Stimulated activated CD8-positive, alpha-beta memory T cell treated with anti-CD3 and anti-CD28 coated beads, Interleukin-15, amount 100 ng/mL, for 1 hour (primary cell): Measurements from ENCODE around the gene PRKG1.

ENCODE experiments used
- DNase-seq: peaks from one replicate; pipeline ENCODE4 v3.0.0-alpha.2; 2020; ENCODE audit warnings: low read depth

Gene PRKG1

DNA sequence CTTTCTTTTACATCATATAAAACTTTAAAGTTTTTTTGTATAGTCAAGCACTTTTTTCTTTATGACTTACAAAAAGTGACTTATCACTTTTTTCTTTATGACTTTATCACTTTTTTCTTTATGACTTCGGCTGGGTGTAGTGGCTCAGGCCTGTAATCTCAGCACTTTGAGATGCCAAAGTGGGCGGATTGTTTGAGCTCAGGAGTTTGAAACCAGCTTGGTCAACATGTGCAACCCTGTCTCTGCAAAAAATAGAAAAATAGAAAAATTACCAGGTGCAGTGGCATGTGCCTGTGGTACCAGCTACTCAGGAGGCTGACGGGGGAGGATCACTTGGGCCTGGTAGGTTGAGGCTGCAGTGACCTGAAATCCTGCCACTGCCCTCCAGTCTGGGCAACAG, 733.9 kb downstream of the PRKG1 start:
- no peak for DNase-seq

DNA sequence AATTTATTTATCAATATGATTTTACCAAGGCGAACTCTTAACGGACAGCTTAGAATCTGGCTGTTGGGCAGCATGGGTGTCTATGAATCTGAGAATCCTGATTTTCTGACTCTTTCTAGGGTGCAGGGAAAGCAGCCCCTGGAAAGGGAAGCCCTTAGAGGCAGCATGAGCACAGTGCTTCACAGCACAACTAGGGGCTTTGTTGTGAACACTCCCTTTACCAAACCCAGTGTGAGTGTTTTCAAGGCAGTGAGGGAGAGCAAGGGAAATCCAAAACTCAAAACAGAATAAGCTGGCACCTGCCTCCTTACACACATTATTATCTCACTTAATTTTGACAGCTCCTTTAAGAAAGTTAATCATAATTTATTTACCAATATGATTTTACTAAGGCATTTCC, 741.4 kb downstream of the PRKG1 start:
- DNase-seq: no peak

DNA sequence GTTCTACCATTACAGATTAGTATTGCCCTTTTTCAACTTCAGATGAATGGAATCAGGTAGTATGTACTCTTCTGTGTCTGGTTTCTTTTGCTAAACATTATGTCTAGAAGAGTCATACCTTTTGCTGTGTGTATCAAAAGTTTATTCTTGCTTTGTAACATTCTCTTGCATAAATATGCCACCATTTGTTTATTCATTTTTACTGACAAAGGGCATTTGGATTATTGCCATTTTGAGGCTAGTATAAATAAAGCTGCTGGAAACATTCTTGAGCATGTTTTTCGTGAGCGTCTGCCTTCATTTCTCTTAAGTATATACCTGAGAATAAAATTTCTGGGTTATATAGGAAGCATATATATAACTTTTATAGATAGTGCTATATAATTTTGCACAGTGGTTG, 746.8 kb downstream of the PRKG1 start:
- no peak for DNase-seq

DNA sequence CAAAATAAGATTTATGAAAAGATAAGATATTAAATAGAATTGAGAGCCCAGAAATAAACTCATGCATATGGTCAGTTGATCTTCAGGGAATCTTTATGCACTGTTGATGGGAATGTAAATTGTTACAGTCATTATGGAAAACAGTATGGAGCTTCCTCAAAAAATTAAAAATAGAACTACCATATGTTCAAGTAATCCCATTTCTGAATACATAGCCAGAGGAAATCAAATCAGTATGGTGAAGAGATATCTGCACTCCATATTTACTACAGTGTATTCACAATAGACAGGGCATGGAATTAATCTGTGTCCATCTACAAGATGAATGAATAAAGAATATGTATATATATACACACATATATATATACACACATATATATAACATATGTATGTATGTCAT, 747.5 kb downstream of the PRKG1 start:
- no peak for DNase-seq

DNA sequence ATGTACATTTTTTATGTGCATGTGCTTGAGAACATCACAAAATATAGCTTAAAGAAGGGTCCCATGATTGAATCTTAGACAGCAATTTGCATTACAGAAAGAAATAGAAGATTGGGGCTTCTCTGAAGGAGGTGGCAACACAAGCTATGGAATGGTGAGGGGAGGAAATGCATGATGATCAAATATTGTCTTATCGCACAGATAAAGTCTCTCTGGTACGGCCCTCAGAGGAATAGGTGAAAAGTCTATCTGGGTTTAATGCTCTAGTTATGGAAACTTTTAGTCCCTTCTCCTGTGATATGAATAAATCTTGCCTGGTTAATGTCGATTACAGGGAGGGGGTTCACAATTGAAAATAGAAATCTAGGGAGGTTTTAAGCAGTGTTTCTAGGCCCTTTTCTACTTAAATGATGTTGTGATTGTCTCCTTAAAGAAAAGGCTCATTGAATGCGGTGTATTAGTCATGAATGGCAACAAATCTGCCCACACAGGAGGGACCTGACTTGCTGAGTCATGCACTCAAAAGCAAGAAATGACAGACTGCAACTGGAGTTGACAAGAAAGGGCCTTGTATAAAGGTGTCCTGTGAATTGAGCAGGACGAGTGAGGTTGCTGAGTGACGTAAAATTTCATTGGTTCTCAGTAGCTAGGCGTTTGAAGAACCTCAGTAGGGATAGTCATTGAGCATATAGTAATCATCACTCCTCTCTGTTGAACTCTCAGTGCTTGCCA, 758.5 kb downstream of the PRKG1 start:
- DNase-seq: no peak

DNA sequence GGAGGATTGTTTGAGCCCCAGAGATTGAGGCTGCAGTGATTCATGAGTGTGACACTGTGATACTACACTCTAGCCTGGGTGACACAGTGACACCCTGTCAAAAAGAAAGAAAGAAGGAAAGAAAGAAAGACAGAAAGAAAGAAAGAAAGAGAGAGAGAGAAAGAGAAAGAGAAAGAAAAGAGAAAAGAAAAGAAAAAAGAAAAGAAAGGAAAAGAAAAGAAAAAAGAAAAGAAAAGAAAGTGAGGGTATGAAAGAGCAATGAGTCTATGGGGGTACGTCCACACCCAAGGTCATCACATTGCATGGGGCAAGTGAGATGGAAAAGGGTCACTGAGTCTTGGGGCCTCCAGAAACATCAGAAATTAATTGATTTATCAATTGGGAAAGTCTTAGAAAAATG, 760.3 kb downstream of the PRKG1 start:
- DNase-seq: no peak

DNA sequence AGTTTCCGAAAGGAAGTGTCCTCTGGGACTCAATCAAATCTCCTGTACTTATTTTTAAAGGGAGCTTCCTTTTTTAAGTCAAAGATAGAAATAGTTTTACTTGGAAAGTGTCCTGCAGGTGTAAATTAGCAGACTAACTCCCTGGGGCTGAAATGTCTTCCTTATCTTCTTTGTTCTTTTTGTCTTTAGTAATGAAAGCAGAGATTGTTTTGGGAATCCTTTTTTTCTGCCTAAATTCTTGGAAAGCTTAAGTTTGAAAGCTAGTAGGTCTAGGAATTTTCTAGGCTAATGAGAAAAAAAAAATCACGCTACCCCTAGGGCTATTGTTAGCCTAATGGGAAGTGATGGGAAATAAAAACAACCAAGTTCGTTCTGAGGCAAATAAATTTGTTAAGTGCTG, 764.2 kb downstream of the PRKG1 start:
- no peak for DNase-seq

DNA sequence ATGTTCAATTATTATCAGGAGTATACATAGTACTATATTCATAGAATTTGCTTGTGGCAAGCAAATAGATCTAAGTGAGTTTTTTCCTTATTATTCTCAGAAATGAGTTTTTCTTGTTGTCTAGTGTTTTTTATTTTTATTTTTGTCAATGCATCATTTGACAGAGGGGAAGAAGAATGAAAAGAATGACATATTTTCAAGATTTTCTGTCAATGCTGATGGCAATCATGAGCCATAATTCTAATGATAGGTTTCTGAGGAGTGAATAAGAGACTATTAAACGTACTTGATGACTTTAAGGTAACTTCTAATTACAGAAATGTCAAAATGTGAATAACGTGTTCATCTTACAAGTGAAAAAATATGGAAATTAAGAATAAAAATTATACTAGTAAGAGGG, 769.7 kb downstream of the PRKG1 start:
- no peak for DNase-seq

DNA sequence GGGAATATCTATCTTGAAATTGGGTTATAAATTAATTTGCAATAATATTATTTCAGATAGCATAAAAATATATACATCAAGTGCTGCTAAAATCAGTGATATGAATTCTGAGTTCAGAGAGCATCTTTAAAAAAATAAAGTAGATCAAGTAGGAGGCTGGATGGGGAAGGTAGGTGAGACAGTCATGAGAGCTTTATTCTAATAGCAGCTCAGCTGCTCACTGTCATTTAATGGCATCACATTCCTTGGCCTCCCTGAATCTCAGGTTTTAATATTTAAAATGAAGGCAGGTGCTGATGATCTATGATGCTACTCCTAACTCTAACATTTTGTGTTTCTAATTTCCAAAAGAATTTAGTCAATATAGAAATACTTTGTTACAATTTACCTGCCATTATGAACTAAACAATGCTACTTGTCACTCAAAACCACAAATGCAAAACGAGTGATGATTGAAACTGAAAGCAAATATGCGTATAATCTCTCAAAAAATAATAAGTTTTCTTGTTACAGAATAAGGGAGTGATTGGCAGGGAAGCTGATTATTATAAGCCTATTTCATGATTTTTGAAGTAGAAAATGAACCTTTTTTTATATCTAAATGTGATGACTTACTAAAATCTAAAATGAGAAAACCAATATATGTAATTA, 772.7 kb downstream of the PRKG1 start:
- DNase-seq: no peak

DNA sequence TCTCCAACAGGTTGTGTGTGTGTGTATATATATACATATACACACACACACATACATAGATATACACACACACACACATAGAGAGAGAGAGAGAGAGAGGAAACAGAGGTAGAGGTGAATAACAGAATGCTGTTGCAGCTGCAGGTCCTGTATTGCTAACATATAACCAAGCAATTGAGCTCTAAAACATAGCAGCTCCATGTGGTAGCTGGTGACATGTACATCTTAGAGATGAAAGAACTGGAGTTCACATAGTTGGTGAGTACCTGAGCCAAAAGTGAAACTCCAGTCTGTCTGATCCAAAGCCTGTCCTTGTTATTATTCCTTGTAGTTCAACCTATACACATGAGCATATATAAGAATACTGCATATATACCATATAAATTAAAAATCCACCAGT, 778.0 kb downstream of the PRKG1 start:
- no peak for DNase-seq

DNA sequence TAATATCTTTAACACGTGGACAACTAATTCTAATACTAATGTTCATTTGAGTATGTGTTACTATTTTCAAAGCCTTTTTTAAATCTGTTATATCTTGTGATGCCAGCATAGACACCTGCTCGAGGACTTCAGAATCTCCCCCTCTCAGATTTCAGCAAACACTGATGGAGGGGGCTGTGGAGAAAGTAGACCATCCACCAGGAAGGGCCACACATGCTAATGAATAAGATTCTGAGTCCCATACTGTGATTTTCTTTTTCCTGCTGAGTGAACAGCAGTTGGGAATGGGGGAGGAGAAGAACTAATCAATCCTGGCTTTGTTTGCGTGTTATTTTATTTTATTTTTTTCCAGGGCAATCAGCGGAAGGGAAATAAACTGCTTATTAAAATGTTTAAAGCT, 783.0 kb downstream of the PRKG1 start:
- DNase-seq: no peak

DNA sequence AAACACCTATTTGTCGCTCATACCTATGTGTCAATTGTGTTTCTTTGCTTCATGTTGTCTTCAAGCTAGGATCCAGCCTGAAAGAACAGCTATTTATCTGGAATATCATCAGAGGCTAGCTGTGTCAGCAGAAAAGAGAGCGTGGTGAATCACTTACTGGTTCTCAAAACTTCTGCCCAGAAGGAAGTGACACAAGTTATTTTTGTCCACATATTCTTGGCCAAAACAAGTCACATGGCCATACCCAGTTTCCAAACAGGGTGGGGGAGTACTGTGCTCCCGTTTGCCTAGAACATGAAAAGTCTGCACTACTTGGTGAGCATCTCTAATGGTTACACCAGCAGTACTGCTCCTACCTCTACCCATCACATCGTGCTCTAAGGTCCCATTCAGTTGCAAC, 786.0 kb downstream of the PRKG1 start:
- DNase-seq: no peak

DNA sequence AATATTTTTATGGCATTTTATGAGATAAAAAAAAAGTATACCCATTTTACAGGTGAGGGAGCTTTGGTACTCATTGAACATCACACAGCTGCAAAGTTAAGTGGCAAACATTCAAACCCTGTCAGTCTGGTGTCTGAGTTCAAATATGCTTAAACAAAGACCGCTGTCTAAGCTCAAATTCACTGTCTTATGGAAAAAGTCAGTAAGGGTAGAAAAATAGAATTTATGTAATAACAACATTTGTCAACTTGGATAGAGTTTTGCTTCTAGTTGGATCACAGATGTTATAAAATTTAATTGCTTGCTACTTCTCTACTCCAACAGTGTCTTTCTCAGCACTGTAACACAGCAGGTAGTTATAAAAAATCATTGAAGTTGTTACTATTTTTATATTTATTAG, 786.8 kb downstream of the PRKG1 start:
- DNase-seq: no peak

DNA sequence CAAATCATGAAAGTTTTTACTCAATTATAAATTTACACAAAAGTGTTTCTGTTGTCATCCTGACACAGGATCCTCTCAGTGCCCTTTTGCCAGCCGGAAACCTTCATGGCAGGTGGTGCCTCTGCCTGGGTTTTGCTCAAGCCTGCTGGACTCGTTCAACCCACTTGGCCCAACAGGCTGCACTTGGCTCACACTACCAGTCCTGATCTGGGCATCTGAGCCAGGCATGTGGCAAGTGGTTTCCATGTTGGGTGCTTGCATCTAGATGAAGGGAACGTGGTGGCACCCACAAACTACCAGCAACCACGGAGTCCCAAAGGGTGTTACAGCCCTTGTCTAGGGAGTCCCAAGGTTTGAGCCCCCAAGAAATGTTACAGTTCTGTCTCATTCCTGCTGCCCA, 787.4 kb downstream of the PRKG1 start:
- DNase-seq: no peak

DNA sequence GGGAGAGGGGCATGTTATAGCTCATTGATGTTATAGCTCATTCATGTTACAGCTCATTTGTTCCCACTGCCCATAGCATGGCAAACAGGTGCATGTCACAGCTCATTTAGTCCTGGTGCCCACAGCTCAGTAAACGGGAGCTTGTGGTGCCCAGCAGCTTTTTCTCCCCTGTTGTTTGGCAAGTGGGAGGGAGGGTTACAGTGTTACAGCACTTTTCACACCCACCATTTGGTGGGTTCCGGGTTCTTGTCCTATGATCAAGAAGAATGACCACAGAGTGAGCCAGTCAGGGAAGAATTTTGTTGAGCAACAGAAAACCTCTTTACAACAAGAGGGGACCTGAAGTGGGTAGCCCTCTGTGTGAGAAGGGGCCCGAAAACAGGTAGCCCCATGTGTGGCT, 787.9 kb downstream of the PRKG1 start:
- DNase-seq: no peak

DNA sequence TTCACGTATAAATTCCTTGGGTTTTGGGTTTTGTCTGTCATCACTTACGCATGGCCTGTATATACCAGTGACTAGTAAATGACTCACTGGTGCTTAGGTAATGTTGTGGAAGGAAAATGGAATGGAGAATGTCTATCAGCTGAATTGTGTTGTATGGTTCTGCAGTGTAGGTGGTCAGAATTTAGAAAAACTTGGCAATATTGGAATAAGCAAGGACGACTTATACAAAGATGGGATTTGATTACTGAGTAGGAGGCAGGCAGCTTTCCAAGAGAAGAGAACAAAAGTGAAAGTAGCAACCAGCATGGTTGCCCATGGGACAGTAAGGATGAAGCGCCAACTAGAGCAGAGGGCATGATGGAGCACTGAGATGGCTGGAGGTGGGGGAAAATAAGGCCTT, 793.7 kb downstream of the PRKG1 start:
- no peak for DNase-seq

DNA sequence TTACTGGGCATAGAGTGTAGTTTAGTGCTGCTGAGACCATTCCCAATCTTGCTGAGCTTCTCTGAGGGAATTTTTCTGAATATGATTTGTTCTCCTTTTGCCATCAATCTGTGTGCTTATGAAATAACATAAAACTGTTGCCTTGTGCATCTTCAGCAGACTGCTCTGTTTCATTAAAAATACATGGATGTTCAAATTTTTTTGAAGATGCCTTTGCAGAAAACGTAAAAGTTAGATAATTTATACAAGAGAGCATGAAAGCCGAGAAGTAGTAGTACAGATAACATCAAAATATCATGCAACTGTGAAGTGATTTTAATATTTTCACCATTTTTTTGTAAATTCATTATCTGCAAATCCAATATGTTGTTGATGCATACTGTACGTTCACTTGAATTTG, 799.8 kb downstream of the PRKG1 start:
- DNase-seq: no peak

DNA sequence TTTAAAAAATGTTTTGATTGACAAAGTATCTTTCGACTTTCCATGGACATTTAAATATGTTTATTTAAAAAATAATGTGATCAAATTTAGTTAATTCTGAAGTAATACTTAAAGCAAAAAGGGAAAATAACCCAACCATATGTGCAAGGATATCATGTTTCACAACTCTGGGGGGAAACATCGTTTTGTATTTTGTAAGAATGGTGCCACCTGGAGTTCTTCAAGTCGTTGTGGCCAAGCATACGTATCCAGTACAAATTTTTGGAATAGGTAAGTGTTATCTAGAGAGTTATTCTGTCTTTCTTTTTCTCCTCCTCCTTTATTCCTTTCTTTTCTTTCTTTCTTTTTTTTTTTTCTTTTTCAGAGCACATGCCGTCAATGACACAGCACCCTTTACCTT, 801.3 kb downstream of the PRKG1 start:
- DNase-seq: no peak

DNA sequence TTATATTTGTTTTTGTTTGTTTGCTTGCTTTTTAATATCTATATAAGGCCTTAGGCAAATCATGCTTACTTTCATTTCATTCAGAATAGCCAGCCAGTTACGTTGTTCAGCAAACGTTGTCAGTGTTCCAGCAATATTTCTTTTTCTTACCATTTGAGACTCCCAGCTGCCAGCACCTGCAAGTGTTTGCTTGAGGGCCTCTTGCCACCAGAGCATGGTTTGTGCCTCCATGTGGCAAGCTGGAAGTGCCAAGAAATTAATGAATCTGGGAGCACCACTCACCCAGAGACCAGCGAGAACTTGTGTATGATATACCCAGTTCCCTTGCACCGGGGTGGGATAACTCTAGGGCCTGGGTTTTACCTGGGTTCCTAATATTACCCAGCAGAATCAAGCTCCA, 802.2 kb downstream of the PRKG1 start:
- no peak for DNase-seq

DNA sequence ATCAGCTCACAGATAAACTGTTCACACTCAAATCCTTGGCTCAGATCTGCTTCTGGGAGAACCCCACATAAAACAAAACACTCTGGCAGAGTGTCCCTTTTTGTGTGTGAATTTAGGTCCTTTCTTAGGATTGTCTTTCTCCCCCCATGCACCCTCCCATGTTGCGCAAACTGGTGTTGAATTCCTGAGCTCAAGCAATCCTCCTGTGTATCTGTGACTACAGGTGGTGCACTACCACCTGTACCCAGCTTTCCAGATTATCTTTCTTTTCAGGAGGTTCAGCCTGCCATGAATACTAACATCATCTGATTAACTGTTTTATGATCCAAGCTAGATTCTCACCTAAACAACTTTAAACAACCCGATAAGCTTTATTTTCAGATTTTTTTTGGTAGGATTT, 802.7 kb downstream of the PRKG1 start:
- DNase-seq: no peak

DNA sequence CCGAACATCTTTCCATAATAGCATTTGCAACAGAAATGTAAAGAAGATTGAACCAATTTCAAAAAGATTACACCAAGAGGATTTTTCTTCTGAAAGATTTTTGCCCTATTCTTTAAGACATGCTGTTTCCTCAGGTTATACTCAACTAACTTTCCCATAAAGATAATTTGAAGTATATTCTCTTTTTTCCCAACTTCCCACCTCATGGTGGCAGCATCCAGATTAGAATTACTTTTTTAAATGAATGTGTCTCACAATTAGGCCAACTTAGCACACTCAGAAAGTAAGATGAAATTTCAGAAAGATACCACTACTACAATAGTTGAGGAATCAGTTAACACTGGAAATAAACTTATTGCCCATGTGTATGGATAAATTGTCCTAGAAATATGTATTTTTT, 803.3 kb downstream of the PRKG1 start:
- no peak for DNase-seq

DNA sequence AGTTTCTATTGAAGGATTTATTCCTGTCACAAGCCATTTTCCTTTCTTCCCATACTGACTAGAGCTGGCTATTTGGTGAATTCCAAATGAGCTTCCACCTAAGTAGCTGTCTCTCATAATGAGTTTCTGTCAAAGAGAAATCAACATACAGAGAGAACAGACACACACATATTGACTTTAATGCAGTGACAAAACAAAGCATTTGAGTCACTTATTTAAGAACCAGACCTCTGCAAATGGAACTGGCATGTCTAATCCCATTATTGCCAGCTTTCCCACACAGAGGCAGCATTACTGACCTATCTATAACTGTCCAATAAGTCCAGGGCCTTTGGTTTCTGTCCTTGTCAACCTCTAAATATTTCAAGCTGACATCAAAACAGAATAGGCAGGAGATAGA, 804.4 kb downstream of the PRKG1 start:
- no peak for DNase-seq

DNA sequence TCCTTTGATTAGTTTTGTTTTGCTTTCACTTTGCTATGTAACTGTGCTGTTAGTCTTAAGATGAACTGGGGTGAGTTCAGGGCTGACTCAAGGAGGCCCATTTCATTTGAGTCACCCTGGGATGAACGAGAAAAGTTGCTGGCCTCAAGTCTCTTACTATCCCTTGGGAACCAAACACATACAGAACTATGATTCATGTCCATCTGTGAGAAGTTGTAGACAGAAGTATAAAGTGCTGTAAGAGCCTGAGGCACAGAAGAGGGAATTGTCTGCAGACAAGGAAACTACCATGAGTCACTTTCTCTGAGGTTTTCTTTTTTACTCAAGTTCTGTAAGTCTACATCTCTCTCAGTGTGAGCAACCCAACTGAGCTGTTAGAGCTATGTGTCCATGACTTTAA, 805.0 kb downstream of the PRKG1 start:
- no peak for DNase-seq

DNA sequence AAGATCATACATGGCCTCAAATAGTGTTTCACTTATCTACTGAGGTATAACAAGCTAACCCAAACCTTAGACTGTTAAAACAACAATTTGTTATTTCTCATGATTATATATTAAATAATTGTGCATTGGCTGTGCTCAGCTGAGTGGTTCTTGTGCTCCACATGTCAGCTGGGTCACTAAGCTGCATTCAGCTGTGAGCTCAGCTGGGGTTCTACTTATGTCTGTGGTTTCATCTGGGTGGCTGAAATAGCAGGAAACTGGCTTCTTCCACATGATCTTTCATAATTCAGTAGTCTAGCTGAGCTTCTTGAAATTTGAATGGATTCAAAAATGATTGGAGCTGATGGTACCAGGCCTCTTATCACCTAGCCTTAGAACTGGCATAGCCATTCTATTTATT, 806.9 kb downstream of the PRKG1 start:
- no peak for DNase-seq
